ENCODE data around the gene KDM4C. TPM values are rescaled to one million over a fixed set of nuclear protein-coding genes. Genes with fewer than 3 reads are reported as not detected.

Gene KDM4C
- total RNA-seq, 1 donor from 2014 or later = 18.2 TPM

GRCh38 chr9:6942406-6942805, 184.6 kb downstream of the KDM4C start:
- Mint-ChIP-seq H3K27me3 (ENCODE audit: low read depth, unreplicated experiment) (no peaks in the 10 kb centered on the region), H3K4me1 (ENCODE audit: low read depth, unreplicated experiment) (peaks cover 18% of the 10 kb centered on the region), H3K36me3 (ENCODE audit: low read depth, unreplicated experiment) (peaks cover 6% of the 10 kb centered on the region), H3K27ac (ENCODE audit: unreplicated experiment) (no peak overlapping the region), H3K9me3 (ENCODE audit: unreplicated experiment) (peaks cover 5% of the 10 kb centered on the region), H3K4me3 (ENCODE audit: unreplicated experiment) (no peak overlapping the region)
- no peak for TF ChIP-seq CTCF (IDR thresholded peaks at IDR 0.05; ENCODE audit: insufficient read depth, low read depth, low read length)
- no peak for TF ChIP-seq EZH2 (IDR thresholded peaks at IDR 0.05; ENCODE audit: insufficient read depth, low read length)
- no peak overlapping the region for H3K4me2 ChIP-seq (ENCODE audit: low read length)
- no peaks in the 10 kb centered on the region for H3K79me2 ChIP-seq (ENCODE audit: insufficient read depth, low read length)
- H3K27me3 ChIP-seq (ENCODE audit: insufficient read depth, low read length) = no peaks in the 10 kb centered on the region
- no peak overlapping the region for H3K4me3 ChIP-seq (ENCODE audit: insufficient read depth, low read depth, low read length)
- H3K9ac ChIP-seq (ENCODE audit: low read length) = no peak overlapping the region
- H3K36me3 ChIP-seq (ENCODE audit: insufficient read depth, low read length) = no peaks in the 10 kb centered on the region
- no peak for DNase-seq (ENCODE audit: low read depth)
- H3K27ac ChIP-seq (ENCODE audit: low read depth, low read length) = no peak overlapping the region
- peaks cover 28% of the 10 kb centered on the region for H3K4me1 ChIP-seq (ENCODE audit: insufficient read depth, low read length)
- no peak for FAIRE-seq
- H3K9me3 ChIP-seq (ENCODE audit: insufficient read depth, low read depth, low read length) = no peaks in the 10 kb centered on the region
- no peak overlapping the region for H2AFZ ChIP-seq (ENCODE audit: low read depth, low read length)
- no peaks in the 10 kb centered on the region for H4K20me1 ChIP-seq (ENCODE audit: insufficient read depth, low read length)

- DNase-seq (ENCODE audit: low read depth) (no peak), FAIRE-seq (no peak)
- Histone ChIP-seq H2AFZ (ENCODE audit: low read depth, low read length) (no peak overlapping the region), H4K20me1 (ENCODE audit: insufficient read depth, low read length) (no peaks in the 10 kb centered on the region), H3K4me1 (ENCODE audit: insufficient read depth, low read length) (peaks cover 25% of the 10 kb centered on the region), H3K27me3 (ENCODE audit: insufficient read depth, low read length) (no peaks in the 10 kb centered on the region), H3K9me3 (ENCODE audit: insufficient read depth, low read depth, low read length) (no peaks in the 10 kb centered on the region), H3K4me3 (ENCODE audit: insufficient read depth, low read depth, low read length) (no peak overlapping the region), H3K79me2 (ENCODE audit: insufficient read depth, low read length) (no peaks in the 10 kb centered on the region), H3K4me2 (ENCODE audit: low read length) (no peak overlapping the region), H3K27ac (ENCODE audit: low read depth, low read length) (no peak overlapping the region), H3K9ac (ENCODE audit: low read length) (no peak overlapping the region), H3K36me3 (ENCODE audit: insufficient read depth, low read length) (no peaks in the 10 kb centered on the region)
- peaks cover 14% of the 10 kb centered on the region for H3K4me1 Mint-ChIP-seq (ENCODE audit: low read depth, unreplicated experiment)
- no peak overlapping the region for H3K27ac Mint-ChIP-seq (ENCODE audit: unreplicated experiment)
- peaks cover 7% of the 10 kb centered on the region for H3K36me3 Mint-ChIP-seq (ENCODE audit: low read depth, unreplicated experiment)
- no peak overlapping the region for H3K4me3 Mint-ChIP-seq (ENCODE audit: unreplicated experiment)
- peaks cover 5% of the 10 kb centered on the region for H3K9me3 Mint-ChIP-seq (ENCODE audit: unreplicated experiment)
- no peak for TF ChIP-seq CTCF (IDR thresholded peaks at IDR 0.05; ENCODE audit: insufficient read depth, low read depth, low read length)
- no peak for TF ChIP-seq EZH2 (IDR thresholded peaks at IDR 0.05; ENCODE audit: insufficient read depth, low read length)
- H3K27me3 Mint-ChIP-seq (ENCODE audit: low read depth, unreplicated experiment) = no peaks in the 10 kb centered on the region
Observed at GRCh38 chr9:6943293-6943692, 185.5 kb downstream of the KDM4C start.

GRCh38 chr9:6944093-6944551, 186.3 kb downstream of the KDM4C start:
- peaks cover 12% of the 10 kb centered on the region for H3K4me1 Mint-ChIP-seq (ENCODE audit: low read depth, unreplicated experiment)
- peak; percentile 82 for FAIRE-seq

More at GRCh38 chr9:6944093-6944551, 186.3 kb downstream of the KDM4C start:
- Histone ChIP-seq H3K36me3 (ENCODE audit: insufficient read depth, low read length) (no peaks in the 10 kb centered on the region), H4K20me1 (ENCODE audit: insufficient read depth, low read length) (no peaks in the 10 kb centered on the region), H3K4me1 (ENCODE audit: insufficient read depth, low read length) (peaks cover 20% of the 10 kb centered on the region), H3K4me2 (ENCODE audit: low read length) (peak overlapping the region; percentile 61), H2AFZ (ENCODE audit: low read depth, low read length) (no peak overlapping the region), H3K27ac (ENCODE audit: low read depth, low read length) (peak overlapping the region; percentile 50), H3K9ac (ENCODE audit: low read length) (no peak overlapping the region), H3K79me2 (ENCODE audit: insufficient read depth, low read length) (no peaks in the 10 kb centered on the region), H3K27me3 (ENCODE audit: insufficient read depth, low read length) (no peaks in the 10 kb centered on the region), H3K4me3 (ENCODE audit: insufficient read depth, low read depth, low read length) (no peak overlapping the region), H3K9me3 (ENCODE audit: insufficient read depth, low read depth, low read length) (no peaks in the 10 kb centered on the region)
- H3K36me3 Mint-ChIP-seq (ENCODE audit: low read depth, unreplicated experiment) = peaks cover 8% of the 10 kb centered on the region
- H3K27ac Mint-ChIP-seq (ENCODE audit: unreplicated experiment) = no peak overlapping the region
- H3K9me3 Mint-ChIP-seq (ENCODE audit: unreplicated experiment) = peaks cover 5% of the 10 kb centered on the region
- no peak for TF ChIP-seq EZH2 (IDR thresholded peaks at IDR 0.05; ENCODE audit: insufficient read depth, low read length)
- no peak for TF ChIP-seq CTCF (IDR thresholded peaks at IDR 0.05; ENCODE audit: insufficient read depth, low read depth, low read length)
- peak; percentile 86 for DNase-seq (ENCODE audit: low read depth)
- H3K27me3 Mint-ChIP-seq (ENCODE audit: low read depth, unreplicated experiment) = no peaks in the 10 kb centered on the region
- no peak overlapping the region for H3K4me3 Mint-ChIP-seq (ENCODE audit: unreplicated experiment)
